ENCODE measurements around the gene NOS3. TPM values are rescaled to one million over a fixed set of nuclear protein-coding genes. Genes with fewer than 3 reads are reported as not detected.

The NOS3 gene
- polyA plus RNA-seq, 1 of the 3 experiments (the other 2 are of a cell fraction): 0.41 TPM

GRCh38 chr7:150999001-150999400 lies 8.2 kb downstream of the NOS3 start:
- CTCF ChIA-PET: interaction anchor here (1.0 to 2.8 kb wide), 4 partner anchors 9 to 19 kb away, joined by 3 to 12 read pairs (median 8); no protein-coding TSS in a partner anchor

DNA sequence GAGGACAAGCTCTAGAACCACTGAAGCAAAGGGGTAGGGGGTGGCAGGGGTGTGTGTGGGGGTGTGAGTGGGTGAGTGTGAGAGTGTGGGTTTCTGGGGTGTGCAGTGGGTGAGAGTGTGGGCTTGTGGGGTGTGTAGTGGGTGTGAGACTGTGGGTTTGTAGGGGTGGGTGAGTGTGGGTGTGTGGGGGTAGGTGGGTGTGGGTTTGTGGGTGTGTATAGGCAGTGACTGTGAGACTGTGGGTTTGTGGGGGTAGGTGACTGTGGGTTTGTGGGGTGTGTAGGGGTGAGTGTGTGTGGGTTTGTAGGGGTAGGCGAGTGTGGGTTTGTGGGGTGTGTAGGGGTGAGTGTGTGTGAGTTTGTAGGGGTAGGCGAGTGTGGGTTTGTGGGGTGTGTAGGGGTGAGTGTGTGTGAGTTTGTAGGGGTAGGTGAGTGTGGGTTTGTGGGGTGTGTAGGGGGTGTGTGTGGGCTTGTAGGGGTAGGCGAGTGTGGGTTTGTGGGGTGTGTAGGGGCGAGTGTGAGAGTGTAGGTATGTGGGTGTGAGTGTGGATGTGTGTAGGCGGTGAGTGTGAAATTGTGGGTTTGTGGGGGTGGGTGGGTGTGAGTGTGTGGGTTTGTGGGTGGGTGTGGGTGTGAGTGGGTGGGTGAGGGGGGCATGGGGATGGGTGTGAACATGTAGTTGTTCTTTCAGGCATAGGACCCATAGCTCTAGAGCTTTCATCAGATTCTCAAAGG lies 8.8 kb downstream of the NOS3 start:
- Histone ChIP-seq H2AFZ (ENCODE audit: low read depth) (no peak overlapping the region), H3K4me1 (ENCODE audit: control insufficient read depth in 1 of 2, insufficient read depth in 2 of 2, low read depth in 1 of 2, low read length in 1 of 2) (peaks cover 0 to 5% of the 10 kb centered on the region in 2 experiments; a peak in 1 of 4 replicates), H3K27ac (ENCODE audit: low read depth in 2 of 2, low read length in 1 of 2) (no peak overlapping the region), H3K4me3 (ENCODE audit: low read depth in 2 of 2, low read length in 1 of 2) (no peak overlapping the region), H3K9me3 (no peaks in the 10 kb centered on the region), H3F3A (replicated peaks; ENCODE audit: insufficient read depth) (no peaks in the 10 kb centered on the region), H4K20me1 (ENCODE audit: insufficient read depth) (no peaks in the 10 kb centered on the region), H3K27me3 (ENCODE audit: insufficient read depth) (no peaks in the 10 kb centered on the region), H3K36me3 (replicated peaks in 1 of 2; ENCODE audit: control insufficient read depth in 1 of 2, insufficient read depth in 2 of 2, low read length in 1 of 2) (no peaks in the 10 kb centered on the region), H3K79me2 (ENCODE audit: insufficient read depth) (no peaks in the 10 kb centered on the region), H3K4me2 (no peak overlapping the region), H3K9me2 (no peaks in the 10 kb centered on the region), H3K9ac (no peak overlapping the region)
- ChIA-PET POLR2A (no interaction called here), CTCF (interaction anchor here (1.0 to 2.8 kb wide), 4 partner anchors 9 to 101 kb away, joined by 3 to 12 read pairs (median 9); no protein-coding TSS in a partner anchor)
- 70% methylated on average over 5 of the region's 5 CpGs for WGBS (ENCODE audit: low lambda C conversion rate)
- DNase-seq: peak; percentile 19
- TF ChIP-seq RCOR1 (IDR thresholded peaks at IDR 0.05; ENCODE audit: low read length) (no peak), FOSL2 (IDR thresholded peaks at IDR 0.05; ENCODE audit: borderline replicate concordance, low read depth) (no peak), RFX5 (IDR thresholded peaks at IDR 0.05; ENCODE audit: low read length) (no peak), CHD2 (IDR thresholded peaks at IDR 0.05; ENCODE audit: low read length, partially characterized antibody) (no peak), RXRA (IDR thresholded peaks at IDR 0.05; ENCODE audit: borderline replicate concordance, low read depth) (no peak), YY1 (IDR thresholded peaks at IDR 0.05; ENCODE audit: low read depth) (no peak)
- TF ChIP-seq, protein P1, sequence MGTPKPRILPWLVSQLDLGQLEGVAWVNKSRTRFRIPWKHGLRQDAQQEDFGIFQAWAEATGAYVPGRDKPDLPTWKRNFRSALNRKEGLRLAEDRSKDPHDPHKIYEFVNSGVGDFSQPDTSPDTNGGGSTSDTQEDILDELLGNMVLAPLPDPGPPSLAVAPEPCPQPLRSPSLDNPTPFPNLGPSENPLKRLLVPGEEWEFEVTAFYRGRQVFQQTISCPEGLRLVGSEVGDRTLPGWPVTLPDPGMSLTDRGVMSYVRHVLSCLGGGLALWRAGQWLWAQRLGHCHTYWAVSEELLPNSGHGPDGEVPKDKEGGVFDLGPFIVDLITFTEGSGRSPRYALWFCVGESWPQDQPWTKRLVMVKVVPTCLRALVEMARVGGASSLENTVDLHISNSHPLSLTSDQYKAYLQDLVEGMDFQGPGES (IDR thresholded peaks at IDR 0.05; ENCODE audit: low read depth, low read length): no peak
- TF ChIP-seq, protein P2, sequence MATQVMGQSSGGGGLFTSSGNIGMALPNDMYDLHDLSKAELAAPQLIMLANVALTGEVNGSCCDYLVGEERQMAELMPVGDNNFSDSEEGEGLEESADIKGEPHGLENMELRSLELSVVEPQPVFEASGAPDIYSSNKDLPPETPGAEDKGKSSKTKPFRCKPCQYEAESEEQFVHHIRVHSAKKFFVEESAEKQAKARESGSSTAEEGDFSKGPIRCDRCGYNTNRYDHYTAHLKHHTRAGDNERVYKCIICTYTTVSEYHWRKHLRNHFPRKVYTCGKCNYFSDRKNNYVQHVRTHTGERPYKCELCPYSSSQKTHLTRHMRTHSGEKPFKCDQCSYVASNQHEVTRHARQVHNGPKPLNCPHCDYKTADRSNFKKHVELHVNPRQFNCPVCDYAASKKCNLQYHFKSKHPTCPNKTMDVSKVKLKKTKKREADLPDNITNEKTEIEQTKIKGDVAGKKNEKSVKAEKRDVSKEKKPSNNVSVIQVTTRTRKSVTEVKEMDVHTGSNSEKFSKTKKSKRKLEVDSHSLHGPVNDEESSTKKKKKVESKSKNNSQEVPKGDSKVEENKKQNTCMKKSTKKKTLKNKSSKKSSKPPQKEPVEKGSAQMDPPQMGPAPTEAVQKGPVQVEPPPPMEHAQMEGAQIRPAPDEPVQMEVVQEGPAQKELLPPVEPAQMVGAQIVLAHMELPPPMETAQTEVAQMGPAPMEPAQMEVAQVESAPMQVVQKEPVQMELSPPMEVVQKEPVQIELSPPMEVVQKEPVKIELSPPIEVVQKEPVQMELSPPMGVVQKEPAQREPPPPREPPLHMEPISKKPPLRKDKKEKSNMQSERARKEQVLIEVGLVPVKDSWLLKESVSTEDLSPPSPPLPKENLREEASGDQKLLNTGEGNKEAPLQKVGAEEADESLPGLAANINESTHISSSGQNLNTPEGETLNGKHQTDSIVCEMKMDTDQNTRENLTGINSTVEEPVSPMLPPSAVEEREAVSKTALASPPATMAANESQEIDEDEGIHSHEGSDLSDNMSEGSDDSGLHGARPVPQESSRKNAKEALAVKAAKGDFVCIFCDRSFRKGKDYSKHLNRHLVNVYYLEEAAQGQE (IDR thresholded peaks at IDR 0.05; ENCODE audit: low read depth, low read length): no peak
- TF ChIP-seq, protein P3, sequence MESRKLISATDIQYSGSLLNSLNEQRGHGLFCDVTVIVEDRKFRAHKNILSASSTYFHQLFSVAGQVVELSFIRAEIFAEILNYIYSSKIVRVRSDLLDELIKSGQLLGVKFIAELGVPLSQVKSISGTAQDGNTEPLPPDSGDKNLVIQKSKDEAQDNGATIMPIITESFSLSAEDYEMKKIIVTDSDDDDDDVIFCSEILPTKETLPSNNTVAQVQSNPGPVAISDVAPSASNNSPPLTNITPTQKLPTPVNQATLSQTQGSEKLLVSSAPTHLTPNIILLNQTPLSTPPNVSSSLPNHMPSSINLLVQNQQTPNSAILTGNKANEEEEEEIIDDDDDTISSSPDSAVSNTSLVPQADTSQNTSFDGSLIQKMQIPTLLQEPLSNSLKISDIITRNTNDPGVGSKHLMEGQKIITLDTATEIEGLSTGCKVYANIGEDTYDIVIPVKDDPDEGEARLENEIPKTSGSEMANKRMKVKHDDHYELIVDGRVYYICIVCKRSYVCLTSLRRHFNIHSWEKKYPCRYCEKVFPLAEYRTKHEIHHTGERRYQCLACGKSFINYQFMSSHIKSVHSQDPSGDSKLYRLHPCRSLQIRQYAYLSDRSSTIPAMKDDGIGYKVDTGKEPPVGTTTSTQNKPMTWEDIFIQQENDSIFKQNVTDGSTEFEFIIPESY (IDR thresholded peaks at IDR 0.05; ENCODE audit: borderline replicate concordance, low read depth): no peak

More at GRCh38 chr7:150999001-150999400, 8.2 kb downstream of the NOS3 start:
- no peaks in the 10 kb centered on the region for H3K9me3 ChIP-seq
- H3K36me3 ChIP-seq (replicated peaks in 1 of 2; ENCODE audit: control insufficient read depth in 1 of 2, insufficient read depth in 2 of 2, low read length in 1 of 2): no peaks in the 10 kb centered on the region
- H3K79me2 ChIP-seq (ENCODE audit: insufficient read depth): no peaks in the 10 kb centered on the region
- POLR2A ChIA-PET: interaction anchor here (1.0 kb wide), 1 partner anchor 13 kb away, joined by 3 read pairs; no protein-coding TSS in a partner anchor
- no peaks in the 10 kb centered on the region for H3K27me3 ChIP-seq (ENCODE audit: insufficient read depth)
- H2AFZ ChIP-seq (ENCODE audit: low read depth): no peak overlapping the region
- TF ChIP-seq RFX5 (IDR thresholded peaks at IDR 0.05; ENCODE audit: low read length): no peak
- TF ChIP-seq, protein P4, sequence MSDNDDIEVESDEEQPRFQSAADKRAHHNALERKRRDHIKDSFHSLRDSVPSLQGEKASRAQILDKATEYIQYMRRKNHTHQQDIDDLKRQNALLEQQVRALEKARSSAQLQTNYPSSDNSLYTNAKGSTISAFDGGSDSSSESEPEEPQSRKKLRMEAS (IDR thresholded peaks at IDR 0.05; ENCODE audit: low read depth): no peak
- TF ChIP-seq, protein P5, sequence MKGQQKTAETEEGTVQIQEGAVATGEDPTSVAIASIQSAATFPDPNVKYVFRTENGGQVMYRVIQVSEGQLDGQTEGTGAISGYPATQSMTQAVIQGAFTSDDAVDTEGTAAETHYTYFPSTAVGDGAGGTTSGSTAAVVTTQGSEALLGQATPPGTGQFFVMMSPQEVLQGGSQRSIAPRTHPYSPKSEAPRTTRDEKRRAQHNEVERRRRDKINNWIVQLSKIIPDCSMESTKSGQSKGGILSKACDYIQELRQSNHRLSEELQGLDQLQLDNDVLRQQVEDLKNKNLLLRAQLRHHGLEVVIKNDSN (IDR thresholded peaks at IDR 0.05; ENCODE audit: borderline replicate concordance, low read depth): no peak
- TF ChIP-seq EZH2phosphoT487 (IDR thresholded peaks at IDR 0.05; ENCODE audit: borderline replicate concordance, low read depth): no peak
- no peak for TF ChIP-seq RXRA (IDR thresholded peaks at IDR 0.05; ENCODE audit: borderline replicate concordance, low read depth)
- no peak for TF ChIP-seq SIN3A (IDR thresholded peaks at IDR 0.05; ENCODE audit: borderline replicate concordance, low read depth, low read length)
- TF ChIP-seq, protein P6, sequence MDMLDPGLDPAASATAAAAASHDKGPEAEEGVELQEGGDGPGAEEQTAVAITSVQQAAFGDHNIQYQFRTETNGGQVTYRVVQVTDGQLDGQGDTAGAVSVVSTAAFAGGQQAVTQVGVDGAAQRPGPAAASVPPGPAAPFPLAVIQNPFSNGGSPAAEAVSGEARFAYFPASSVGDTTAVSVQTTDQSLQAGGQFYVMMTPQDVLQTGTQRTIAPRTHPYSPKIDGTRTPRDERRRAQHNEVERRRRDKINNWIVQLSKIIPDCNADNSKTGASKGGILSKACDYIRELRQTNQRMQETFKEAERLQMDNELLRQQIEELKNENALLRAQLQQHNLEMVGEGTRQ (IDR thresholded peaks at IDR 0.05; ENCODE audit: borderline replicate concordance, low read depth, low read length): no peak
- TF ChIP-seq GABPA (IDR thresholded peaks at IDR 0.05; ENCODE audit: low read depth): no peak
- TF ChIP-seq NFIC (IDR thresholded peaks at IDR 0.05; ENCODE audit: borderline replicate concordance): no peak
- TF ChIP-seq CHD2 (IDR thresholded peaks at IDR 0.05; ENCODE audit: low read length, partially characterized antibody): no peak
- TF ChIP-seq JUND (IDR thresholded peaks at IDR 0.05): no peak
- TF ChIP-seq FOXJ3 (CRISPR knock-in tag; IDR thresholded peaks at IDR 0.05): no peak
- no peak for TF ChIP-seq GATA2 (CRISPR knock-in tag; IDR thresholded peaks at IDR 0.05)
- TF ChIP-seq SMC3 (IDR thresholded peaks at IDR 0.05; ENCODE audit: low read depth, low read length): no peak
- no peak overlapping the region for H3K4me3 ChIP-seq (ENCODE audit: low read depth in 2 of 2, low read length in 1 of 2)
- H3K9me2 ChIP-seq: no peaks in the 10 kb centered on the region
- DNase-seq: peak; percentile 20
- H3K4me1 ChIP-seq (ENCODE audit: control insufficient read depth in 1 of 2, insufficient read depth in 2 of 2, low read depth in 1 of 2, low read length in 1 of 2): peaks cover 0 to 11% of the 10 kb centered on the region in 2 experiments; a peak in 1 of 4 replicates
- H4K20me1 ChIP-seq (ENCODE audit: insufficient read depth): no peaks in the 10 kb centered on the region
- no peak overlapping the region for H3K4me2 ChIP-seq
- WGBS (ENCODE audit: low lambda C conversion rate): 56% methylated on average over 8 of the region's 12 CpGs
- no peak overlapping the region for H3K9ac ChIP-seq
- H3K27ac ChIP-seq (ENCODE audit: low read depth in 2 of 2, low read length in 1 of 2): no peak overlapping the region
- H3F3A ChIP-seq (replicated peaks; ENCODE audit: insufficient read depth): no peaks in the 10 kb centered on the region
